NCI-H2196 (cell line): ENCODE results near the gene COL19A1.
"Not testable (repeated sequence)": the region's sequence is repeated elsewhere in the genome, so short reads cannot be mapped to it uniquely, and the experiment has no call there.

Experiments used
- DNase-seq: peaks from one replicate; lab custom pipeline; 2025; ENCODE audit not compliant: unreplicated experiment; lab: John Stamatoyannopoulos, UW

The COL19A1 gene

GRCh38 chr6:69866351-69866769 lies at the start of gene COL19A1:
TSS of gene COL19A1 (plus strand) at chr6:69866556. CDS start at chr6:69879568, 13,012 bp downstream.
- no peak for DNase-seq

- DNase-seq, result no peak
Observed at GRCh38 chr6:69816569-69816968, 49.8 kb upstream of the COL19A1 start.

GRCh38 chr6:69817358-69817757 lies 49.0 kb upstream of the COL19A1 start:
- no peak for DNase-seq

- no peak for DNase-seq
Observed at GRCh38 chr6:69818223-69818930, 48.0 kb upstream of the COL19A1 start.

- no peak for DNase-seq
Observed at GRCh38 chr6:69819138-69819537, 47.2 kb upstream of the COL19A1 start.

- no peak for DNase-seq
Observed at GRCh38 chr6:69820018-69820417, 46.3 kb upstream of the COL19A1 start.

GRCh38 chr6:69820438-69820837 lies 45.9 kb upstream of the COL19A1 start:
- no peak for DNase-seq

- not testable (repeated sequence) for DNase-seq
Observed at GRCh38 chr6:69824355-69824754, 42.0 kb upstream of the COL19A1 start.

GRCh38 chr6:69825904-69826303 lies 40.5 kb upstream of the COL19A1 start:
- no peak for DNase-seq

- no peak for DNase-seq
Observed at GRCh38 chr6:69827276-69827893, 39.0 kb upstream of the COL19A1 start.

GRCh38 chr6:69832558-69832957 lies 33.8 kb upstream of the COL19A1 start:
- no peak for DNase-seq

GRCh38 chr6:69835414-69836179 lies 30.8 kb upstream of the COL19A1 start:
- DNase-seq, result peak; percentile 26

GRCh38 chr6:69841862-69842261 lies 24.5 kb upstream of the COL19A1 start:
- no peak for DNase-seq

GRCh38 chr6:69843189-69843588 lies 23.2 kb upstream of the COL19A1 start:
- no peak for DNase-seq

GRCh38 chr6:69846312-69846711 lies 20.0 kb upstream of the COL19A1 start:
- DNase-seq, result no peak

GRCh38 chr6:69846770-69847491 lies 19.4 kb upstream of the COL19A1 start:
- no peak for DNase-seq

- DNase-seq, result no peak
Observed at GRCh38 chr6:69847492-69847788, 18.9 kb upstream of the COL19A1 start.

- DNase-seq, result no peak
Observed at GRCh38 chr6:69848552-69848951, 17.8 kb upstream of the COL19A1 start.

- no peak for DNase-seq
Observed at GRCh38 chr6:69852706-69853105, 13.7 kb upstream of the COL19A1 start.

GRCh38 chr6:69861986-69862385 lies 4.4 kb upstream of the COL19A1 start:
- DNase-seq, result no peak

- no peak for DNase-seq
Observed at GRCh38 chr6:69863766-69864165, 2.6 kb upstream of the COL19A1 start.

GRCh38 chr6:69865126-69865525 lies 1.2 kb upstream of the COL19A1 start:
- DNase-seq, result no peak
